ENCODE data around the gene CELF4.

The CELF4 gene

DNA sequence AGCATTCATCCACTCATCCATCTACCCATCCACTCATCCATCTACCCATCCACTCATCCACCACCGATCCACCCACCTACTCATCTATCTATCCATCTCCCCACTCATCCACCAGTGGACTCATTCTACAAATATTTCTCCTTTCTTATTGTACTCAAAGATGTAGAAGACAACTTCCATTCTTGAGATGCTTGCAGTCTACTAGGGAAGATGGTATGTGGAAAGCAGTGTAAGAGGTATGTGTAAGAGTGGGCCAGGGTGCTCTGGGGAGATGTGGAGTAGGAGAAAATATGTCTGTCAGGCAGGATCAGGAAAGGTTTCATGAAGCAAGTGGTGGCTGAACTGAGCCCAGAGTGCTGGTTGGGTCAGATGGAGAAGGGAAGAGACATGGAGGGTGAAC is 150.8 kb downstream of the CELF4 start:
- TF ChIP-seq ZFX (IDR thresholded peaks at IDR 0.05): no peak
- TF ChIP-seq, protein P1, sequence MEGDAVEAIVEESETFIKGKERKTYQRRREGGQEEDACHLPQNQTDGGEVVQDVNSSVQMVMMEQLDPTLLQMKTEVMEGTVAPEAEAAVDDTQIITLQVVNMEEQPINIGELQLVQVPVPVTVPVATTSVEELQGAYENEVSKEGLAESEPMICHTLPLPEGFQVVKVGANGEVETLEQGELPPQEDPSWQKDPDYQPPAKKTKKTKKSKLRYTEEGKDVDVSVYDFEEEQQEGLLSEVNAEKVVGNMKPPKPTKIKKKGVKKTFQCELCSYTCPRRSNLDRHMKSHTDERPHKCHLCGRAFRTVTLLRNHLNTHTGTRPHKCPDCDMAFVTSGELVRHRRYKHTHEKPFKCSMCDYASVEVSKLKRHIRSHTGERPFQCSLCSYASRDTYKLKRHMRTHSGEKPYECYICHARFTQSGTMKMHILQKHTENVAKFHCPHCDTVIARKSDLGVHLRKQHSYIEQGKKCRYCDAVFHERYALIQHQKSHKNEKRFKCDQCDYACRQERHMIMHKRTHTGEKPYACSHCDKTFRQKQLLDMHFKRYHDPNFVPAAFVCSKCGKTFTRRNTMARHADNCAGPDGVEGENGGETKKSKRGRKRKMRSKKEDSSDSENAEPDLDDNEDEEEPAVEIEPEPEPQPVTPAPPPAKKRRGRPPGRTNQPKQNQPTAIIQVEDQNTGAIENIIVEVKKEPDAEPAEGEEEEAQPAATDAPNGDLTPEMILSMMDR (conservative IDR thresholded peaks at IDR 0.05): no peak
- no peak overlapping the region for H3K27ac ChIP-seq

DNA sequence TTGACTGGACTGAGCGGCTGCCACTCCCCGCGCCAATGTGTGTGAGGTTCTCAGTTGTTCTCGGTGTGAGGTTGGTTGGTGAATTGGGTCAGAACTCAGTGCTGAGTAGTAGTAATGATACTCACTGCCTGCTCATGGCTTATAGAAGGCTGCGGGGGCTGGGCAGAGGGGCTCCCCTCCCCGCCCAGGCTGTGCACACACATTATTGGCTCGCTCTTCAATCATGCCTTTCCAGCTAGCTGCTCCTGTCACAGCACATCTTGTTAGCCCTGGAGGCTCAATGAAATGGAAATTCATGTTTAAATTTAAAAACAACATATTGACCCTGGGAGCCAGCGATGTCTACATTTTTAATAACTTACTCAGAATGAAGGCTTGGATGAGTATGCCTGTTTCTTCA is 152.8 kb downstream of the CELF4 start:
- TF ChIP-seq ZFX (IDR thresholded peaks at IDR 0.05): no peak
- TF ChIP-seq, protein P1 (conservative IDR thresholded peaks at IDR 0.05): no peak
- no peak overlapping the region for H3K27ac ChIP-seq

DNA sequence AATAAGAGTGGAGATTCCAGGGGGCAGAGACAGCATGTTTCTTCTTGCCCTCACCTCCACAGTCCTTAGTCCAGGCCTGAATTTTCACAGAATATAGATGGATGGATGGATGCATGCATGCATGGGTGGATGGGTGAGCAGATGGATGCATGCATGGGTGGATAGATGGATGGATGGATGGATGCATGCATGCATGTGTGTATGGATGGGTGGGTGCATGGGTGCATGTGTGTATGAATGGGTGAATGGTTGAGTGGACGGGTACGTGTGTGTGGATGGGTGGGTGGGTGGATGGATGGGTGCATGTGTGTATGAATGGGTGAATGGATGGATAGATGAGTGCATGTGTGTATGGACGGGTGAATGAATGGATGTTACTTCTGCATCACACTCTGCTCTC is 153.3 kb downstream of the CELF4 start:
- no peak for TF ChIP-seq ZFX (IDR thresholded peaks at IDR 0.05)
- TF ChIP-seq, protein P1 (conservative IDR thresholded peaks at IDR 0.05): no peak
- H3K27ac ChIP-seq: no peak overlapping the region

DNA sequence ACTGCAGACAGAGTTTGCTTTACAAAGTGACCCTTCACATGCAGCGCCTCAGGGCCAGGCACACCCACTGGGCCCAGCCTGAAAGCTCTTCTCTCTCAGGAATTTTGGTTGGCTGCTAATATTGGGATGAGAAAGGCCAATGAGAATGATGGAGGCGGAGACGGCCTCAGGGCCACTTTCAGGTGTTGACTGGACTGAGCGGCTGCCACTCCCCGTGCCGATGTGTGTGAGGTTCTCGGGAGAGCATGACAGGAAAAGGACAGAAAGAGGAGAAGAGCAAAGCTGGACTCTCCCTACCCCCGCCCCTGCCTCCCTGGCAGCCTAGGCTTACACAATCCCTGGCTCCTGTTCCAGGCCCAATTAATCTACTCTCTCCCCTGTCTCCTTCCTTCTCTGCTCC is 155.7 kb downstream of the CELF4 start:
- TF ChIP-seq, protein P1 (conservative IDR thresholded peaks at IDR 0.05): no peak
- TF ChIP-seq ZFX (IDR thresholded peaks at IDR 0.05): no peak
- H3K27ac ChIP-seq: no peak overlapping the region

DNA sequence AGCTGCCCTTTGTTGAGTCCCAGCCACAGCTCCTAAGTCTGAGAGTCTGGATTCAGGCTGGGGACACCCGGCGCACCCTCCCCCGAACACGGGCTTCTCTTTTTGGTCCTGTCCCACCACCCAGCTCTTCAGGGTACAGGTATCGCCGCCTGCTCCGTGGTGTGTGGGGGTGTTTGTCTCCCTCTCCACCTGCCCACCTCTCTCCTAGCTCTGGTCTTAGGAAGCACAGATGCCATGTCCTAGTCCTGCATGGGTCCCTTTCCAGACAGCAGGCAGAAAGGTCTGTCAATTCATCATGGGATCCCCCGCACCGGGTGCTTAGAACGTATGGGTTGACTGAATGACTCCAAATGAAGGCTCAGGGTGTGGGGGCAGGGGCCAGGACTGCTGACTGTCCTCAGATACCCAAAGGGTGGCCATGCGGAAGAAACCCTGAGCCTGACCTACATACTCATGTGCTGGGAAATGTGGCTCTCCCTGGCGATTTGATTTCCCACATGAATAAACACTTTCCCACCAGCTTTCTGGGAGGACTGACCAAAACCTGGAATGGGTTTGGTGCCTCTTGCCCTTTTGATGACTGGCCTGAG is 156.8 kb downstream of the CELF4 start:
- H3K27ac ChIP-seq: no peak overlapping the region
- TF ChIP-seq ZFX (IDR thresholded peaks at IDR 0.05): no peak
- TF ChIP-seq, protein P1 (conservative IDR thresholded peaks at IDR 0.05): no peak

DNA sequence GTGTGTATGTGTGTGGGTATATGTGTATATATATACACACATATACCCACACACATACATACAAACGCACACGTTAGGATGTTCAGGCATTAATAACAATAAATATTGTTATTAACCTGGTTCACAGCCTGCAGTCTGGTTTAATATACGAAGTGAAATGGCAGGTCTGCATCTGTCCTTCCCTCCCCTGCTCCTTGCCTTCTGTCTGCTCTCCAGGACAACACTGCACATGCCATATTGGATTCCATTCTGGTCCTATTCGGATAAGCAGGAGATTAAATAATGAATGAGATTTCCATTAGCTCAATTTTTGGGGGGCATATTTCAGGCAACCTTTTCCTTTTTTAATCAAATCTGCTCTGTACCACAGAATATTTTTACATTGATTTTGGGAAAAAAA is 158.0 kb downstream of the CELF4 start:
- TF ChIP-seq ZFX (IDR thresholded peaks at IDR 0.05): no peak
- TF ChIP-seq, protein P1 (conservative IDR thresholded peaks at IDR 0.05): no peak
- H3K27ac ChIP-seq: no peak overlapping the region

DNA sequence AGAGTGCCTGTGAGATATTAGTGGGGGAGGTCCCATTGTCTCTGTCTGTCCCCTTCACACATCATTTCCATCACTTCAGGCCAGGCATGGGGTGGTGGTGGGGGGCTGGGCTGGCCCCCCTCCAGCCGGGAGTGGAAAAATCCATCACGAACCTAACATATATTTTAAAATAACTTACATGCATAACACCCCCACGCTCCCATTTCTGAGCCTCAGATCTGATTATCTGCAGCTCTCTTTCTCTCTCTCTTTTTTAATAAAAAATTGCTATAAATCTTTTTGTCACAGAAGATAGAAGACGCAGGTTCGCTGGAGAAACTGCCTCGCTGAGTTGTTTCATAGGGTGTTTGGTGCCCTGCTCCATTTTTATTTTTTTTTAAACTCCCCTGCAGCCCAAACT is 159.8 kb downstream of the CELF4 start:
- TF ChIP-seq, protein P1 (conservative IDR thresholded peaks at IDR 0.05): no peak
- TF ChIP-seq ZFX (IDR thresholded peaks at IDR 0.05): no peak
- no peak overlapping the region for H3K27ac ChIP-seq

Data from C4-2B (cell line).